Omental fat pad (tissue), 4 donors: ENCODE measurements around the gene DNAJC9. TPM values are rescaled to one million over a fixed set of nuclear protein-coding genes. Genes with fewer than 3 reads are reported as not detected.

Experiments
- small RNA-seq: library from RNA; depleted of rRNA; stranded (forward); fragments of <200 nt; gene quantifications from one replicate; pipeline ENCODE3, GENCODE V24; 2016
- total RNA-seq, 4 donors: library from RNA; depleted of rRNA; stranded (reverse); fragments of >200 nt; gene quantifications; one replicate each; pipeline ENCODE4 v1.1.0, GENCODE V29; 2016

The DNAJC9 gene
- total RNA-seq, 4 donors from 2014 or later = 5.9 to 14.8 (median 11.6) TPM

Small RNA genes within 50 kb of the gene (small RNA-seq; reads per million reads assigned to genes)
- gene RF00019 = not detected
- not detected for gene RNU6-833P

Other genes starting within 250 kb of the DNAJC9 start
- 10 to 100 TPM; 22.0 to 41.4 (median 37.8) TPM for gene P4HA1, start 150.4 kb downstream of the DNAJC9 start, total RNA-seq
- gene NUDT13, start 136.8 kb downstream of the DNAJC9 start, total RNA-seq = 1 to 10 TPM; 1.6 to 2.4 (median 2.2) TPM
- 10 to 100 TPM; 24.9 to 43.4 (median 35.5) TPM for gene ECD, start 79.2 kb downstream of the DNAJC9 start, total RNA-seq
- gene FAM149B1, start 79.1 kb downstream of the DNAJC9 start, total RNA-seq = 10 to 100 TPM; 14.2 to 20.0 (median 16.6) TPM
- 10 to 100 TPM; 35.8 to 47.9 (median 39.9) TPM for gene MRPS16, start 5.4 kb upstream of the DNAJC9 start, total RNA-seq
- gene CFAP70, start 111.6 kb upstream of the DNAJC9 start, total RNA-seq = 1 to 10 TPM; 2.0 to 3.2 (median 3.0) TPM
- 100 to 1,000 TPM in 3 of 4 donors, 10 to 100 TPM in 1; 99.6 to 115 (median 112) TPM for gene ANXA7, start 166.8 kb upstream of the DNAJC9 start, total RNA-seq
- 1 to 10 TPM; 1.0 to 4.6 (median 2.0) TPM for gene MSS51, start 186.3 kb upstream of the DNAJC9 start, total RNA-seq
- gene PPP3CB, start 248.8 kb upstream of the DNAJC9 start, total RNA-seq = 10 to 100 TPM; 41.1 to 57.7 (median 46.2) TPM